ENCODE data around the gene FMNL1.

FMNL1 gene

GRCh38 chr17:45242029-45242414 lies 20.3 kb downstream of the FMNL1 start:
- H3K4me3 ChIP-seq (ENCODE audit: low read depth, low read length), result no peak overlapping the region

DNA sequence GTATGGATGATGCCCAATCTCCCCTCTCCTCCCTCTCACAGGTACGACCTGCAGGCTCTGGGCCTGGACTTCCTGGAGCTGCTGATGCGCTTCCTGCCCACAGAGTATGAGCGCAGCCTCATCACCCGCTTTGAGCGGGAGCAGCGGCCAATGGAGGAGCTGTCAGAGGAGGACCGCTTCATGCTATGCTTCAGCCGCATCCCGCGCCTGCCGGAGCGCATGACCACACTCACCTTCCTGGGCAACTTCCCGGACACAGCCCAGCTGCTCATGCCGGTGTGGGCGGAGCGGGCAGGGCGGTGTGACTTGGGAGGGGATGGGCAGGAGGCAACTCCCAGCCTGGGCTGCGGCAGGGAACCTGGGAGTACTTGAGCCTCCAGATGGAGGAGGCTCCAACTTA lies 22.1 kb downstream of the FMNL1 start:
- no peak overlapping the region for H3K4me3 ChIP-seq (ENCODE audit: low read depth, low read length)
- no peak for TF ChIP-seq CTCF (IDR thresholded peaks at IDR 0.05; ENCODE audit: low read depth, low read length, missing control alignments)
- DNase-seq (ENCODE audit: low read depth), result no peak

More at GRCh38 chr17:45242029-45242414, 20.3 kb downstream of the FMNL1 start:
- TF ChIP-seq CTCF (IDR thresholded peaks at IDR 0.05; ENCODE audit: low read depth, low read length, missing control alignments), result no peak
- DNase-seq (ENCODE audit: low read depth), result no peak

DNA sequence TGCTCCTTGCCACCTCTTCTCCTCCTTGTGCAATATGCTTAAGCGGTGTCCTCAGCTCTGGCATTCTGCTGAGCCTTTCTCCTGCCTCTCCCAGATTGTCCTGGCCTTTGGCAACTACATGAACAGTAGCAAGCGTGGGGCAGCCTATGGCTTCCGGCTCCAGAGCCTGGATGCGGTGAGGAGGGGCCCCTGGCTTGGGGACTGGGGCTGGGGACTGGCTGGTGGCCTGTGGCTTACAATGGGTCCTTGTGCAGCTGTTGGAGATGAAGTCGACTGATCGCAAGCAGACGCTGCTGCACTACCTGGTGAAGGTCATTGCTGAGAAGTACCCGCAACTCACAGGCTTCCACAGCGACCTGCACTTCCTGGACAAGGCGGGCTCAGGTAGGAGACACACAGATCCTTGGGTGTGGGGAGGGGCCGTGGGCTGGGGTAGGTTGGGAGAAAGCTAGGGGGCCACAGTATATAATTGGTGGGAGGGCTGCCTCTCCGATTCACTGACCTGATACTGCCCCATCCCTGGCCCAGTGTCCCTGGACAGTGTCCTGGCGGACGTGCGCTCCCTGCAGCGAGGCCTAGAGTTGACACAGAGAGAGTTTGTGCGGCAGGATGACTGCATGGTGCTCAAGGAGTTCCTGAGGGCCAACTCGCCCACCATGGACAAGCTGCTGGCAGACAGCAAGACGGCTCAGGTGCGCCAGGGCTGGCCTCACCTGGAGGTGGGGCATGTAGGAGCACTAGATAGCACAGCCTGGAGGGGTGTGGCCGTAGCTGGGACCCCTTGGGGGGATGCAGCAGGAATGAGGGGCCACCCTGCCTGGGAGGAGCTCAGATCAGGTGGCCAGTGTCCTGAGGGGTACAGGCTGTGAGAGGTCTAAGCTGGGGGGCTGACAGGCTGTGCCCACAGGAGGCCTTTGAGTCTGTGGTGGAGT lies 23.3 kb downstream of the FMNL1 start:
- no peak overlapping the region for H3K4me3 ChIP-seq (ENCODE audit: low read depth, low read length)
- DNase-seq (ENCODE audit: low read depth), result no peak
- no peak for TF ChIP-seq CTCF (IDR thresholded peaks at IDR 0.05; ENCODE audit: low read depth, low read length, missing control alignments)

DNA sequence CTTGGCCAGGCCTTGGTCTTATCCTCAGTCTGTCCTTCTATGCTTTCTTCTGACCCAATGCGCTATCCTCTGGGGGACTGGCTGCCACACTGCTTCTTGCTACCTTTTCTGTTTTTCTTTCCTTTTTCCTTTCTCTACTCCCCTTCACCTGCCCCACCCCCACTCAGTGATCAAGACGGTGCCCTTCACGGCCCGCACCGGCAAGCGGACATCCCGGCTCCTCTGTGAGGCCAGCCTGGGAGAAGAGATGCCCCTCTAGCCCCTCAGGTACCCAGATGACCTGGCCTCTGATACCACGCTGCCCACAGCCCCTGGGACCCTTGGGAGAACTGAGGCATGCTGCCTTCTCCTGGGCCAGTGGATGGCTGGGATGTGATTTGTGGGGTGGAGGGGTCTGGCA lies 24.7 kb downstream of the FMNL1 start:
- no peak for TF ChIP-seq CTCF (IDR thresholded peaks at IDR 0.05; ENCODE audit: low read depth, low read length, missing control alignments)
- no peak overlapping the region for H3K4me3 ChIP-seq (ENCODE audit: low read depth, low read length)
- no peak for DNase-seq (ENCODE audit: low read depth)

GRCh38 chr17:45246861-45247428 lies 25.3 kb downstream of the FMNL1 start:
- H3K4me3 ChIP-seq (ENCODE audit: low read depth, low read length), result peak overlapping the region; percentile 76
- DNase-seq (ENCODE audit: low read depth), result no peak
- TF ChIP-seq CTCF (IDR thresholded peaks at IDR 0.05; ENCODE audit: low read depth, low read length, missing control alignments), result peak; percentile 40

GRCh38 chr17:45247429-45248131 lies 25.9 kb downstream of the FMNL1 start:
- DNase-seq (ENCODE audit: low read depth), result peak; percentile 82
- no peak for TF ChIP-seq CTCF (IDR thresholded peaks at IDR 0.05; ENCODE audit: low read depth, low read length, missing control alignments)
- peak overlapping the region; percentile 76 for H3K4me3 ChIP-seq (ENCODE audit: low read depth, low read length)

Data from GM12864 (cell line).